Epithelial cell of alveolus of lung (primary cell): Measurements from ENCODE around the gene BICC1. TPM values are rescaled to one million over a fixed set of nuclear protein-coding genes. Genes with fewer than 3 reads are reported as not detected.

ENCODE experiments used
- total RNA-seq: library from RNA; depleted of rRNA; stranded (reverse); fragments of >200 nt; gene quantifications from 2 replicates; pipeline ENCODE4 v1.2.1, GENCODE V29; 2015

The BICC1 gene, protein sequence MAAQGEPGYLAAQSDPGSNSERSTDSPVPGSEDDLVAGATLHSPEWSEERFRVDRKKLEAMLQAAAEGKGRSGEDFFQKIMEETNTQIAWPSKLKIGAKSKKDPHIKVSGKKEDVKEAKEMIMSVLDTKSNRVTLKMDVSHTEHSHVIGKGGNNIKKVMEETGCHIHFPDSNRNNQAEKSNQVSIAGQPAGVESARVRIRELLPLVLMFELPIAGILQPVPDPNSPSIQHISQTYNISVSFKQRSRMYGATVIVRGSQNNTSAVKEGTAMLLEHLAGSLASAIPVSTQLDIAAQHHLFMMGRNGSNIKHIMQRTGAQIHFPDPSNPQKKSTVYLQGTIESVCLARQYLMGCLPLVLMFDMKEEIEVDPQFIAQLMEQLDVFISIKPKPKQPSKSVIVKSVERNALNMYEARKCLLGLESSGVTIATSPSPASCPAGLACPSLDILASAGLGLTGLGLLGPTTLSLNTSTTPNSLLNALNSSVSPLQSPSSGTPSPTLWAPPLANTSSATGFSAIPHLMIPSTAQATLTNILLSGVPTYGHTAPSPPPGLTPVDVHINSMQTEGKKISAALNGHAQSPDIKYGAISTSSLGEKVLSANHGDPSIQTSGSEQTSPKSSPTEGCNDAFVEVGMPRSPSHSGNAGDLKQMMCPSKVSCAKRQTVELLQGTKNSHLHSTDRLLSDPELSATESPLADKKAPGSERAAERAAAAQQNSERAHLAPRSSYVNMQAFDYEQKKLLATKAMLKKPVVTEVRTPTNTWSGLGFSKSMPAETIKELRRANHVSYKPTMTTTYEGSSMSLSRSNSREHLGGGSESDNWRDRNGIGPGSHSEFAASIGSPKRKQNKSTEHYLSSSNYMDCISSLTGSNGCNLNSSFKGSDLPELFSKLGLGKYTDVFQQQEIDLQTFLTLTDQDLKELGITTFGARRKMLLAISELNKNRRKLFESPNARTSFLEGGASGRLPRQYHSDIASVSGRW
- 19.1 and 37.6 TPM in 2 replicates for total RNA-seq

DNA sequence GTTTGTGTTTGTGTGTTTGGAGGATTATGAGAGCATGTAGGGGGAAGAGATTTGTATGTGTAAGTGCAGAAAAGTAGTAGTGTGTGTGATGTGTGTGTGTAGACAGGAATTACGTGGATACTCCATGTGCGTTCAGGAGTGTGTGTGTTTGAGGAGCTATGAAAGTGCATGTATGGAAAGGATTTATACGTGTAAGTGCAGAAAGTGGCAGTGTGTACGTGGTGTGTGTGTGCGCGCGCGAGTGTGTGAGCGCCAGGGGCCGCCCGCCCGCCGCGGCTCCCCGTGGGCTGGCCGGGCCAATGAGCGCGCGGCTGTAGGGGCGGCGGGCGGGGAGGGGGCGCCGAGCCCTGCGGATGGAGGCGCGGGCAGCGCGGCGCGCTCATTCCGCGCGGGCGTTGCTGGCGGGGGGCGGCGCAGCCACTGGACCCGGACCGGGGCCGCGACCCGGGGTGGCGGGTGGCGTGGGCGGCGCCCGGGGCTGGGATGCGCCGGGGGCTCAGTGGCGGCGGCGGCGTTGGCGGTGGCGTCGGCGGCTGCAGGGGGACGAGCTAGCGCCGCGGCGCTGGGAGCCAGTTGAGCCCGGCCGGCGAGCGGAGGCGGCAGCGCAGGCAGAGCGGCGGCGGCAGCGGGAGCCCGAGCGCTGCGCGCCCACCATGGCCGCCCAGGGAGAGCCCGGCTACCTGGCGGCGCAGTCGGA is at the start of gene BICC1:
Gene BICC1 (plus strand): TSS at position 382 of the 697 bp plus-strand sequence. CDS start 272 bp downstream, at position 654.

Other genes with a start within 250 kb of the BICC1 start
- 3.7 and 9.6 TPM in 2 replicates for gene IPMK, start 245.0 kb upstream of the BICC1 start, total RNA-seq
- 16.8 and 35.0 TPM in 2 replicates for gene CISD1, start 243.7 kb upstream of the BICC1 start, total RNA-seq
- gene UBE2D1, start 177.9 kb upstream of the BICC1 start, total RNA-seq: 15.5 and 24.6 TPM in 2 replicates
- 18.4 and 19.0 TPM in 2 replicates for gene TFAM, start 127.5 kb upstream of the BICC1 start, total RNA-seq